Caco-2 (cell line): ENCODE measurements around the gene OAS1. TPM values are rescaled to one million over a fixed set of nuclear protein-coding genes. Genes with fewer than 3 reads are reported as not detected.

Experiments used
- BruUV-seq: library from RNA; stranded (reverse); fragments of 400-500 nt; replicated peaks from 2 replicates; lab custom pipeline; 2021; lab: Mats Ljungman, UMichigan
- CTCF ChIA-PET: fragments of 300-600 bp; sonication (Branson Sonifier 250); formaldehyde crosslinking; loops from one replicate; lab custom pipeline; 2022; ENCODE audit warnings: antibody characterized with exemption; lab: Charles Lee
- POLR2A ChIA-PET: fragments of 300-600 bp; sonication (Branson Sonifier 250); formaldehyde crosslinking; loops from one replicate; lab custom pipeline; 2022; ENCODE audit warnings: antibody characterized with exemption; lab: Charles Lee
- DNase-seq, 2 experiments: peaks; one replicate each; pipeline versions ENCODE4 v3.0.0 to v3.0.0-alpha.2; 2020 to 2022
- H3K27me3 ChIP-seq: replicated peaks from 2 replicates; pipeline ENCODE4 v1.6.0; 2011; ENCODE audit warnings: low read length; ENCODE audit not compliant: control insufficient read depth, insufficient read depth
- H3K36me3 ChIP-seq: 2 replicates; pipeline ENCODE4 v1.5.1; 2011; ENCODE audit warnings: low read length; ENCODE audit not compliant: control insufficient read depth, insufficient read depth
- H3K4me1 ChIP-seq: fragments of 250-450 bp; sonication (Bioruptor Pico); 2 replicates; pipeline ENCODE4 v1.5.1; 2020; ENCODE audit warnings: mild to moderate bottlenecking
- H3K4me3 ChIP-seq: 2 replicates; pipeline ENCODE4 v1.5.1; 2011; ENCODE audit warnings: low read depth, mild to moderate bottlenecking, control low read depth, low read length
- H3K9me3 ChIP-seq: fragments of 250-450 bp; sonication (Bioruptor Pico); 2 replicates; pipeline ENCODE4 v1.5.1; 2020; ENCODE audit warnings: mild to moderate bottlenecking, moderate library complexity
- H3K27ac Mint-ChIP-seq: one replicate; pipeline ENCODE4 v1.8.0; 2022; ENCODE audit warnings: mixed read lengths; ENCODE audit not compliant: unreplicated experiment
- H3K27me3 Mint-ChIP-seq: one replicate; pipeline ENCODE4 v1.8.0; 2022; ENCODE audit warnings: mixed read lengths; ENCODE audit not compliant: insufficient read depth, unreplicated experiment
- H3K36me3 Mint-ChIP-seq: one replicate; pipeline ENCODE4 v1.8.0; 2022; ENCODE audit warnings: mild to moderate bottlenecking, mixed read lengths; ENCODE audit not compliant: insufficient read depth, unreplicated experiment
- H3K4me1 Mint-ChIP-seq: one replicate; pipeline ENCODE4 v1.8.0; 2022; ENCODE audit warnings: low read depth, mixed read lengths; ENCODE audit not compliant: unreplicated experiment
- H3K4me3 Mint-ChIP-seq: one replicate; pipeline ENCODE4 v1.8.0; 2022; ENCODE audit warnings: mild to moderate bottlenecking, moderate library complexity, mixed read lengths; ENCODE audit not compliant: unreplicated experiment
- H3K9me3 Mint-ChIP-seq: one replicate; pipeline ENCODE4 v1.8.0; 2022; ENCODE audit warnings: mixed read lengths; ENCODE audit not compliant: unreplicated experiment
- intact Hi-C: fragments of 100-400 bp; cut with micrococcal nuclease; formaldehyde crosslinking; loops from one replicate; pipeline ENCODE4 v1.10.0; 2022; ENCODE audit not compliant: unreplicated experiment
- total RNA-seq: library from RNA; stranded (reverse); gene quantifications from 2 replicates; pipeline ENCODE4 v1.2.3, GENCODE V29; 2022
- TF ChIP-seq, protein P1 (sequence below), 2 experiments: fragments of 200-600 bp in 1 of 2; IDR thresholded peaks; 1 replicate in 1 of 2; 2 replicates in 1 of 2; pipeline versions ENCODE4 v1.5.1 to v1.8.0; 2011 to 2022; ENCODE audit warnings: antibody characterized with exemption in 1 of 2, control low read depth in 1 of 2, inconsistent platforms in 1 of 2, low read depth in 1 of 2, low read length in 1 of 2, mild to moderate bottlenecking in 1 of 2, moderate library complexity in 1 of 2; ENCODE audit not compliant: insufficient read depth in 1 of 2, severe bottlenecking in 1 of 2, unreplicated experiment in 1 of 2

Gene OAS1
- total RNA-seq, 1 experiment from 2014 or later, result 14.2 TPM

DNA sequence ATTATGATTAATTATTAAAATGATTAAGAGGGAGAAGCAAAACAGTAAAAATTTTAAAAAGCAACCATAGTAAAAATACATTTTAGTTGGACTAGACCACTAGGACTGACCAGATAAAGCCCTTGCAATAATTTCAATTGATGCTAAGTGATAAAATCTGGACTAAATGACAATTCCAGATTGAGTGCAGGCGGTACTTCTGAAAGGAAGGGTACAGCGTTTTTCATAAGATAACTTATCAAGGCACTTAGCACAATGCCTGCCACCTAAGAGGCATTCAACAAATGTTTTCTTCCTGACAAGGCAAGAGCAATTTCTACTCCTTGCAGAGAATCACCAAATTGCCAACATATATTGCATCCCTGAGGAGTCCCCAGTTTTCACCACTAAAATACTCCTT lies 37.7 kb upstream of the OAS1 start:
- Mint-ChIP-seq H3K27ac (no peak overlapping the region), H3K36me3 (no peaks in the 10 kb centered on the region), H3K4me1 (no peaks in the 10 kb centered on the region), H3K4me3 (no peak overlapping the region), H3K9me3 (no peaks in the 10 kb centered on the region), H3K27me3 (peaks cover 25% of the 10 kb centered on the region)
- H3K27me3 ChIP-seq, result no peaks in the 10 kb centered on the region; the same call in 1 of the 2 replicates
- no peaks in the 10 kb centered on the region for H3K4me1 ChIP-seq
- DNase-seq, result no peak
- no peaks in the 10 kb centered on the region for H3K36me3 ChIP-seq
- BruUV-seq, result no TSS peak
- intact Hi-C loops, result no loop called here
- no peaks in the 10 kb centered on the region for H3K9me3 ChIP-seq
- H3K4me3 ChIP-seq, result no peak overlapping the region
- ChIA-PET CTCF (no interaction called here), POLR2A (no interaction called here)
- TF ChIP-seq, protein P1, sequence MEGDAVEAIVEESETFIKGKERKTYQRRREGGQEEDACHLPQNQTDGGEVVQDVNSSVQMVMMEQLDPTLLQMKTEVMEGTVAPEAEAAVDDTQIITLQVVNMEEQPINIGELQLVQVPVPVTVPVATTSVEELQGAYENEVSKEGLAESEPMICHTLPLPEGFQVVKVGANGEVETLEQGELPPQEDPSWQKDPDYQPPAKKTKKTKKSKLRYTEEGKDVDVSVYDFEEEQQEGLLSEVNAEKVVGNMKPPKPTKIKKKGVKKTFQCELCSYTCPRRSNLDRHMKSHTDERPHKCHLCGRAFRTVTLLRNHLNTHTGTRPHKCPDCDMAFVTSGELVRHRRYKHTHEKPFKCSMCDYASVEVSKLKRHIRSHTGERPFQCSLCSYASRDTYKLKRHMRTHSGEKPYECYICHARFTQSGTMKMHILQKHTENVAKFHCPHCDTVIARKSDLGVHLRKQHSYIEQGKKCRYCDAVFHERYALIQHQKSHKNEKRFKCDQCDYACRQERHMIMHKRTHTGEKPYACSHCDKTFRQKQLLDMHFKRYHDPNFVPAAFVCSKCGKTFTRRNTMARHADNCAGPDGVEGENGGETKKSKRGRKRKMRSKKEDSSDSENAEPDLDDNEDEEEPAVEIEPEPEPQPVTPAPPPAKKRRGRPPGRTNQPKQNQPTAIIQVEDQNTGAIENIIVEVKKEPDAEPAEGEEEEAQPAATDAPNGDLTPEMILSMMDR (IDR thresholded peaks at IDR 0.05; ENCODE audit: insufficient read depth in 1 of 2, low read depth in 1 of 2, low read length in 1 of 2, severe bottlenecking in 1 of 2, unreplicated experiment in 1 of 2), result no peak

DNA sequence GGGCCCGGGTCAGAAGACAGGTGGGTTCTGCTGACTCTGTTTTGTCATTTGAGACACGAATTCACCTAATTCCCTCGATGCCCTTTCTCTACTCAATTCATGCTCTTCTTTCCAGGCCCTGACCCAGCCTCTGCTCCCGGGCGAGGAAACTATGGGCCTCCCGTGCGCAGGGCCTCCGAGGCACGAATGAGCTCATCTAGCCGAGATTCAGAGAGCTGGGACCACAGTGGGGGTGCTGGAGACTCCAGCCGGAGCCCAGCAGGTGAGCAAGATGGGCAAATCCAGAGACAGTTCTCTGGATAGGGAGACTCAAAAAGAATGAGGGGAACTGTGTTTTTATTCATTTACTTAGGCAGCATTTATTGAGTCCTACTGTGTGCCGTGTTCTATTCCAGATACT lies 37.0 kb upstream of the OAS1 start:
- no peak overlapping the region for H3K4me3 ChIP-seq
- H3K27me3 Mint-ChIP-seq, result peaks cover 23% of the 10 kb centered on the region
- H3K27ac Mint-ChIP-seq, result no peak overlapping the region
- no peaks in the 10 kb centered on the region for H3K4me1 Mint-ChIP-seq
- no peaks in the 10 kb centered on the region for H3K9me3 Mint-ChIP-seq
- ChIA-PET CTCF (no interaction called here), POLR2A (no interaction called here)
- no peaks in the 10 kb centered on the region for H3K36me3 ChIP-seq
- H3K27me3 ChIP-seq, result no peaks in the 10 kb centered on the region; the same call in 1 of the 2 replicates
- no TSS peak for BruUV-seq
- intact Hi-C loops, result no loop called here
- no peaks in the 10 kb centered on the region for H3K36me3 Mint-ChIP-seq
- no peak overlapping the region for H3K4me3 Mint-ChIP-seq
- DNase-seq, result no peak
- TF ChIP-seq, protein P1 (IDR thresholded peaks at IDR 0.05; ENCODE audit: insufficient read depth in 1 of 2, low read depth in 1 of 2, low read length in 1 of 2, severe bottlenecking in 1 of 2, unreplicated experiment in 1 of 2), result no peak
- H3K9me3 ChIP-seq, result no peaks in the 10 kb centered on the region
- no peaks in the 10 kb centered on the region for H3K4me1 ChIP-seq

DNA sequence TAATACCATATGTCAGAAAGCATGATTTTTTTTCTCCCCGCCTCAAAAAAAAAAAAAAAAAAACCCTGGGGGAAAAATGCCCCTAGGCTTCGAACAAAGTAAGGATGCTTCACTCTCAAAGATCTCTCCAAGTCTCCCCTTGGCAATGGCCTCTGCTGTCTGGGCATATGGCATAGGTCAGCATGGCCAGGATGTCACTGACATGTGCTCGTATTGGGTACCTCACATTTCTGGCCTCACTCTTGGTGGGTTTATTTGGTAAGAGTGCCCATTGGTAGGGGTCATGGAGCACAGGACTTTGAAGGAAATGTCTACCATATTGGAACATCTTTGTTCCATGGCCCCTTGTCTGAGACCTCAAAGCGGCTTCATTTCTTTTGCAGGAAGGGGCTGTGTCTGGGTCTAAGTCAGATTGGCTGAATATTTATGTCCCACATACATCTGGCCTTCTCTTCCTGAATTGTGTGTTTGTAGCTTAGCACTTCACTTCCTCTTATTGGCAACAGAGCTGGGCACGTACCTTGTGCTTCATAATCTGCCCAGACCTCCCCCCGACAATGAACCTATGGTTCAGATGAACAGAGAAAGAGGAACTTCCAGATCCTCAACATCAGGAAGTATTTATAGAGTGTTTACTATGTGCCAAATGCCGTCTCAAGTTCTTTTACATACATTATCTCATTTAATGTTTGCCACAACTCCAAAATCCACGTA lies 36.3 kb upstream of the OAS1 start:
- DNase-seq, result no peak
- Mint-ChIP-seq H3K27me3 (peaks cover 19% of the 10 kb centered on the region), H3K4me1 (no peaks in the 10 kb centered on the region), H3K9me3 (no peaks in the 10 kb centered on the region), H3K27ac (no peak overlapping the region), H3K36me3 (no peaks in the 10 kb centered on the region), H3K4me3 (no peak overlapping the region)
- Histone ChIP-seq H3K4me3 (no peak overlapping the region), H3K27me3 (no peaks in the 10 kb centered on the region; the same call in 1 of the 2 replicates), H3K4me1 (no peaks in the 10 kb centered on the region), H3K9me3 (no peaks in the 10 kb centered on the region), H3K36me3 (no peaks in the 10 kb centered on the region)
- CTCF ChIA-PET, result no interaction called here
- POLR2A ChIA-PET, result no interaction called here
- TF ChIP-seq, protein P1 (IDR thresholded peaks at IDR 0.05; ENCODE audit: insufficient read depth in 1 of 2, low read depth in 1 of 2, low read length in 1 of 2, severe bottlenecking in 1 of 2, unreplicated experiment in 1 of 2), result no peak
- intact Hi-C loops, result no loop called here
- BruUV-seq, result no TSS peak
